Measurements from ENCODE around the gene HOXA4.

GRCh38 chr7:27101957-27102580, 28.5 kb downstream of the HOXA4 start:
- TF ChIP-seq CTCF (conservative IDR thresholded peaks at IDR 0.05; ENCODE audit: low read depth in 2 of 2) = no peak
- TF ChIP-seq EZH2phosphoT487 (IDR thresholded peaks at IDR 0.05; ENCODE audit: unreplicated experiment) = peak; percentile 82

All from GM23338 (cell line).